GM19438 (cell line): ENCODE measurements around the gene MOCS2.

ENCODE experiments used
- ATAC-seq: cut with Tn5 transposase; IDR thresholded peaks from one replicate; pipeline ENCODE4 v1.9.1; 2021; ENCODE audit warnings: low read depth; ENCODE audit not compliant: unreplicated experiment

The MOCS2 gene

GRCh38 chr5:53095931-53096525, 13.5 kb downstream of the MOCS2 start:
- peak; percentile 69 for ATAC-seq

- no peak for ATAC-seq
Observed at GRCh38 chr5:53095217-53095616, 14.3 kb downstream of the MOCS2 start.

GRCh38 chr5:53092242-53092641, 17.3 kb downstream of the MOCS2 start:
- ATAC-seq: no peak

- ATAC-seq: no peak
Observed at GRCh38 chr5:53091289-53091688, 18.3 kb downstream of the MOCS2 start.

GRCh38 chr5:53090229-53090628, 19.3 kb downstream of the MOCS2 start:
- ATAC-seq: no peak

- ATAC-seq: peak; percentile 88
Observed at GRCh38 chr5:53089481-53089991, 20.0 kb downstream of the MOCS2 start.

- no peak for ATAC-seq
Observed at GRCh38 chr5:53087621-53088121, 21.9 kb downstream of the MOCS2 start.

- no peak for ATAC-seq
Observed at GRCh38 chr5:53087171-53087570, 22.4 kb downstream of the MOCS2 start.

GRCh38 chr5:53084546-53085255, 24.9 kb downstream of the MOCS2 start:
- no peak for ATAC-seq

GRCh38 chr5:53083927-53084326, 25.6 kb downstream of the MOCS2 start:
- no peak for ATAC-seq

GRCh38 chr5:53080271-53080670, 29.3 kb downstream of the MOCS2 start:
- ATAC-seq: no peak

GRCh38 chr5:53076014-53076583, 33.5 kb downstream of the MOCS2 start:
- no peak for ATAC-seq

GRCh38 chr5:53073348-53073747, 36.2 kb downstream of the MOCS2 start:
- ATAC-seq: no peak

GRCh38 chr5:53071738-53072137, 37.8 kb downstream of the MOCS2 start:
- no peak for ATAC-seq

- no peak for ATAC-seq
Observed at GRCh38 chr5:53071298-53071697, 38.3 kb downstream of the MOCS2 start.

GRCh38 chr5:53069626-53070025, 39.9 kb downstream of the MOCS2 start:
- ATAC-seq: no peak

GRCh38 chr5:53068291-53068836, 41.2 kb downstream of the MOCS2 start:
- ATAC-seq: no peak

- ATAC-seq: no peak
Observed at GRCh38 chr5:53067641-53068040, 41.9 kb downstream of the MOCS2 start.

GRCh38 chr5:53066088-53066487, 43.5 kb downstream of the MOCS2 start:
- no peak for ATAC-seq

- ATAC-seq: no peak
Observed at GRCh38 chr5:53063791-53064190, 45.8 kb downstream of the MOCS2 start.

GRCh38 chr5:53063176-53063575, 46.4 kb downstream of the MOCS2 start:
- ATAC-seq: no peak
